ENCODE results near the gene LSM5. TPM values are rescaled to one million over a fixed set of nuclear protein-coding genes. Genes with fewer than 3 reads are reported as not detected.

The LSM5 gene
- total and polyA plus RNA-seq, 9 of the 15 experiments (the other 6 are each of a cell fraction or from before 2014, with no cell fraction given): 36.3 to 620 (median 186) TPM

GRCh38 chr7:32537760-32538159 lies 47.6 kb upstream of the LSM5 start (continued):
- TF ChIP-seq, protein P1, sequence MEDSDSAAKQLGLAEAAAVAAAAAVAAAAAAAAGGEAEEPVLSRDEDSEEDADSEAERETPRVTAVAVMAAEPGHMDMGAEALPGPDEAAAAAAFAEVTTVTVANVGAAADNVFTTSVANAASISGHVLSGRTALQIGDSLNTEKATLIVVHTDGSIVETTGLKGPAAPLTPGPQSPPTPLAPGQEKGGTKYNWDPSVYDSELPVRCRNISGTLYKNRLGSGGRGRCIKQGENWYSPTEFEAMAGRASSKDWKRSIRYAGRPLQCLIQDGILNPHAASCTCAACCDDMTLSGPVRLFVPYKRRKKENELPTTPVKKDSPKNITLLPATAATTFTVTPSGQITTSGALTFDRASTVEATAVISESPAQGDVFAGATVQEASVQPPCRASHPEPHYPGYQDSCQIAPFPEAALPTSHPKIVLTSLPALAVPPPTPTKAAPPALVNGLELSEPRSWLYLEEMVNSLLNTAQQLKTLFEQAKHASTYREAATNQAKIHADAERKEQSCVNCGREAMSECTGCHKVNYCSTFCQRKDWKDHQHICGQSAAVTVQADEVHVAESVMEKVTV (CRISPR knock-in tag; IDR thresholded peaks at IDR 0.05): no peak
- TF ChIP-seq RBM14 (IDR thresholded peaks at IDR 0.05; ENCODE audit: borderline replicate concordance, insufficient read depth, low read depth, low read length): no peak
- no peak for TF ChIP-seq ZNF57 (CRISPR knock-in tag; IDR thresholded peaks at IDR 0.05)
- TF ChIP-seq ZNF212 (CRISPR knock-in tag; IDR thresholded peaks at IDR 0.05): no peak

- Histone ChIP-seq H3K9ac (ENCODE audit: insufficient read depth in 1 of 2, low read depth in 2 of 2, low read length in 2 of 2) (no peak overlapping the region), H3K4me3 (no peak overlapping the region), H3K9me3 (replicated peaks; ENCODE audit: control insufficient read depth, insufficient read depth, low read depth, low read length) (no peaks in the 10 kb centered on the region), H4K20me1 (replicated peaks; ENCODE audit: control insufficient read depth, insufficient read depth, low read length) (no peaks in the 10 kb centered on the region), H2AFZ (ENCODE audit: low read depth, low read length) (no peak overlapping the region), H3K36me3 (ENCODE audit: control insufficient read depth, insufficient read depth, low read length) (peaks cover 7% of the 10 kb centered on the region; the same call in 2 of the 3 replicates), H3K79me2 (ENCODE audit: control insufficient read depth, insufficient read depth, low read length) (peaks cover 56% of the 10 kb centered on the region), H3K4me1 (replicated peaks in 1 of 2; ENCODE audit: control insufficient read depth in 2 of 2, insufficient read depth in 2 of 2, low read length in 2 of 2) (peaks cover 0 to 6% of the 10 kb centered on the region in 2 experiments; a peak in 2 of 5 replicates), H3K27ac (ENCODE audit: extremely low read depth, low read depth, low read length) (no peak overlapping the region), H3K4me2 (ENCODE audit: insufficient read depth, low read length) (no peak overlapping the region), H3K27me3 (ENCODE audit: control insufficient read depth in 2 of 2, insufficient read depth in 2 of 2, low read length in 2 of 2) (no peaks in the 10 kb centered on the region), H3K9me1 (ENCODE audit: control insufficient read depth, insufficient read depth, low read length) (no peaks in the 10 kb centered on the region)
- no peak for ATAC-seq
- in situ Hi-C loops (cut with MboI) (no loop called here), intact Hi-C loops (cut with micrococcal nuclease) (no loop called here)
- TSS peak; percentile 7 for BruUV-seq (replicated peaks)
- WGBS (ENCODE audit: insufficient coverage, low coverage, missing lambda C conversion rate): 41% methylated on average over 1 of the region's 1 CpG
- FAIRE-seq: no peak
- no peak for DNase-seq (ENCODE audit: extremely low read depth in 1 of 4, low spot score in 3 of 4)
- POLR2A ChIA-PET: no interaction called here
- TF ChIP-seq ATF7 (IDR thresholded peaks at IDR 0.05) (no peak), ZNF778 (CRISPR knock-in tag; IDR thresholded peaks at IDR 0.05) (no peak), CREM (IDR thresholded peaks at IDR 0.05; ENCODE audit: low read depth) (no peak), GTF3C2 (IDR thresholded peaks at IDR 0.05; ENCODE audit: borderline replicate concordance, extremely low read depth, insufficient read length) (no peak), ZNF3 (CRISPR knock-in tag; IDR thresholded peaks at IDR 0.05) (no peak), MCM5 (IDR thresholded peaks at IDR 0.05; ENCODE audit: low read depth) (no peak), RB1 (IDR thresholded peaks at IDR 0.05; ENCODE audit: low read depth) (no peak), JUND (IDR thresholded peaks at IDR 0.05; ENCODE audit: borderline replicate concordance, low read depth, low read length) (no peak), JUND (tag; IDR thresholded peaks at IDR 0.05; ENCODE audit: borderline replicate concordance, low read depth, low read length) (no peak)
- CTCF ChIA-PET (ENCODE audit: low intra/inter-chr PET ratio): no interaction called here
Measured at GRCh38 chr7:32536585-32536984, 46.4 kb upstream of the LSM5 start.

Data from K562 (cell line).